ENCODE data around the gene CAPSL.

The CAPSL gene

DNA sequence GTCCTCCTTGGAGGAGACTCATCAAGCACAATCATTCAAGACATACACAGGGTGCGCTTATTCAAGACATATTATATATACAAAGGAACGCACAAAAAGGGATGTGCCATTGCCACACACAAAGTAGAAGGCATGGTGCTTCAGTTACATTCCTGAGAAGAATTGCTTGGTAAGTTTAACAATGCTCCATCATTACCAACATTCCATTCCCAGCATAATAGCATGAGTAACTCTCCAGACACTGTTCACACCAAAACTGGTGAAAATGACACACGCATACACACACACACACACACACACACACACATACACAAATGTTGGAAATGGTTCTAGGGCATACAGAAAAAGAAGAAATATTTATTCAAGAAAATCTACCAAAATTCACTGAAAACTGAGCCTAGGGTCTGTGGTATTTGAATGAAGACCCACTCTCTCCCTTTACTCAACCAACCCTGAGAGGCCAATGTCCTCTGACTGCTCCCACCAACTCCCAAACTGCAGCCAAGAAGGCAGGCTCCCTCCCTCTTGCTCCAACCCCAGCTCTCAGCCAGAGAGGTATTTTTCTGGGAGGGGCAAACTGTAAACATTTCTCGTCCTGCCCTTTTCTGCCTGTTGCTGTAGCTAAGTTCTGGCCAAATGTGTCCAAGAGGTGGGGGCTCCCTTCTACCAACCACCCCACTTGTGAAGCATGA lies 32.9 kb upstream of the CAPSL start:
- TF ChIP-seq NFIC (IDR thresholded peaks at IDR 0.05) (no peak), RAD21 (IDR thresholded peaks at IDR 0.05; ENCODE audit: low read depth) (no peak)

DNA sequence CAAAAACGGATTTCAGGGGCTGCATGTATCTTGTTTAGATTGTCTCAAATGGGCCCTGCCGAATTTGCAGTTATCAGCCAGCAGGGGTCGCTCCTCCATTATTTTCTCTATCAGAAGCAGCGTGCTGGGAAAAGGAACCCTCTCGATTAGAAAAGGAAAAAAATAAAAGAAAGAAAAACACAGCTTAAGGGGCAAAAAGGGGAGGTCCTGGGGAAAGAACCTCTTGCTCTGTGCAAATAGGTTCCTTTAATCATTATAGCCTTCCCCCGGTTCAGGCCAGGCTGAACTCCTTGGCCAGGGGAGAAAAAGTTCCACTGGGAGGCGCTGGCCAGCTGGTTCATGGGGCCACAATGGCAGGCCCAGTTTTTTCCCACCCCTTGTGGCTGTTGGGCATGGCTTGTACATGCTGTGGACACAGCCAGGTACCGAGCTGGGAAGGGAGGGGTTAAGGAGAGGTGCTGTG lies 25.0 kb upstream of the CAPSL start:
- TF ChIP-seq RAD21 (IDR thresholded peaks at IDR 0.05; ENCODE audit: low read depth): peak; percentile 48; the same call in 1 of the 2 replicates
- TF ChIP-seq EP300 (IDR thresholded peaks at IDR 0.05; ENCODE audit: borderline replicate concordance): no peak
- no peak for TF ChIP-seq MAX (IDR thresholded peaks at IDR 0.05)
- TF ChIP-seq REST (IDR thresholded peaks at IDR 0.05; ENCODE audit: low read depth): no peak
- TF ChIP-seq CREB1 (IDR thresholded peaks at IDR 0.05; ENCODE audit: low read depth): no peak
- TF ChIP-seq YY1 (IDR thresholded peaks at IDR 0.05; ENCODE audit: low read depth): no peak

DNA sequence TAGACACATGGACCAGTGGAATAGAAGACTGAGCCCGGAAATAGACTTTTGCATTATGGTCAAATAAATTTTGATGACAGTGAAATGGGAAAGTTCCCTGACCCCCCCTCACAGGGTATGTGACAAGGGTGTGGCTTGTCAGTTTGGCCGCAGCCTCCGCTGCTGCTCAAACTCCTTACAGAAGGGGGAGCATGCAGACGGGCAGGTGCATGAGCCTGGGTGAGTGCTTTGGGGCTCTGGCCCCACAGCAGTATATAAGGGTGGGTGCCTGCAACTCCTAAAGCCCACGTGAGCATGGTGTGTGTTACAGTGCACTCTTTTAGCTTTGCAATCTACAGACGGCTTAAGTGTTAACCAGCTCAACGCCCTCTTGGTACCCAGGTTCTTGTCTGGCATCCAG lies 21.9 kb upstream of the CAPSL start:
- TF ChIP-seq CEBPB (IDR thresholded peaks at IDR 0.05): no peak
- TF ChIP-seq FOXM1 (IDR thresholded peaks at IDR 0.05; ENCODE audit: borderline replicate concordance, low read depth): no peak
- TF ChIP-seq NFIC (IDR thresholded peaks at IDR 0.05): no peak

GRCh38 chr5:35956429-35956828 lies 18.0 kb upstream of the CAPSL start:
- TF ChIP-seq RAD21 (IDR thresholded peaks at IDR 0.05; ENCODE audit: low read depth) (no peak), YY1 (IDR thresholded peaks at IDR 0.05; ENCODE audit: low read depth) (no peak), TCF12 (IDR thresholded peaks at IDR 0.05; ENCODE audit: low read depth) (no peak), EP300 (IDR thresholded peaks at IDR 0.05; ENCODE audit: borderline replicate concordance) (no peak), MAX (IDR thresholded peaks at IDR 0.05) (no peak), ZBTB7A (IDR thresholded peaks at IDR 0.05; ENCODE audit: low read depth) (no peak), CREB1 (IDR thresholded peaks at IDR 0.05; ENCODE audit: low read depth) (no peak), NFIC (IDR thresholded peaks at IDR 0.05) (no peak), TEAD4 (IDR thresholded peaks at IDR 0.05) (no peak), FOXM1 (IDR thresholded peaks at IDR 0.05; ENCODE audit: borderline replicate concordance, low read depth) (no peak)

DNA sequence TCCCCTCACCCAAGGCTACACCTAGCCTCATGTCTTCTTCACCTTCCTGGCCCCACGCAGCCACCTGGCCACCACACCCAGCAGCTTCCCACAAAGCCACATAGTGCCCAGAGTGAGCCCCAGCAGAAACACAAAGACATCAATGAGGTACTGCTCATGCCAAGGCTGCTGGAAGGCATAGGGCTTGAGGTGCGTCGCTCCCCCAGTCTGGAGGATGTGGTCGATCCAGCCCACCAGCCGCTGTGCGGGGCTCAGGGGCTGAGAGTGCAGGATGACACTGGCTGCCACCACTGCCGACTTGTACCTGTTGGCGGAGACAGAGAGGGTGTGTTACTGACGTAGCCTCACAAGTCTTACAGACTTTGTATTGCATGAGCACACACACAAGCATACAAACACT lies 15.8 kb upstream of the CAPSL start:
- no peak for TF ChIP-seq NFIC (IDR thresholded peaks at IDR 0.05)
- TF ChIP-seq TEAD4 (IDR thresholded peaks at IDR 0.05): no peak
- no peak for TF ChIP-seq FOXM1 (IDR thresholded peaks at IDR 0.05; ENCODE audit: borderline replicate concordance, low read depth)
- TF ChIP-seq TCF12 (IDR thresholded peaks at IDR 0.05; ENCODE audit: low read depth): no peak
- no peak for TF ChIP-seq EP300 (IDR thresholded peaks at IDR 0.05; ENCODE audit: borderline replicate concordance)
- TF ChIP-seq TAF1 (IDR thresholded peaks at IDR 0.05; ENCODE audit: low read depth): no peak
- TF ChIP-seq ZBTB7A (IDR thresholded peaks at IDR 0.05; ENCODE audit: low read depth): no peak
- TF ChIP-seq CEBPB (IDR thresholded peaks at IDR 0.05): no peak
- TF ChIP-seq YY1 (IDR thresholded peaks at IDR 0.05; ENCODE audit: low read depth): no peak
- no peak for TF ChIP-seq RAD21 (IDR thresholded peaks at IDR 0.05; ENCODE audit: low read depth)
- no peak for TF ChIP-seq MAX (IDR thresholded peaks at IDR 0.05)
- TF ChIP-seq USF1 (IDR thresholded peaks at IDR 0.05): no peak

DNA sequence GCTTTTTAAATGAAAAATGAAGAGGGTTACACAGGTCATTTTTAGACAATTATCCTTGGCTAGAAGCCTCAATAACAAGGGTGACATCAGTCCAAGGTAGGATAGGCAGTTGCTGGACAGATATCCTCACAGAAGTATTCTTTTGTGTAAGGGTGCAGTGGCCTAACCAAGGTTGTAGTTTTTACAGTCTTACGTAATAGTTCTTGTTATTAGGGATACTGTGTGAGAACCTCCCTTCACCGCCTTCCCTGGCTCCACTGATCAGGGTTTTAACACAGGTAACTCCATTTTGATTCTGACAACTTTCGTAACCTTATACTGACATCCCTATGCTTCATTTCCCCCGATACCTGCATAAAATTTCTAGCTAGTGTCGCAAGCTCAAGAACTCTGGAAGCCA lies 8.7 kb upstream of the CAPSL start:
- TF ChIP-seq TEAD4 (IDR thresholded peaks at IDR 0.05) (no peak), MAX (IDR thresholded peaks at IDR 0.05) (no peak)

- TF ChIP-seq CEBPB (IDR thresholded peaks at IDR 0.05) (no peak), ZBTB7A (IDR thresholded peaks at IDR 0.05; ENCODE audit: low read depth) (no peak), RAD21 (IDR thresholded peaks at IDR 0.05; ENCODE audit: low read depth) (no peak), YY1 (IDR thresholded peaks at IDR 0.05; ENCODE audit: low read depth) (no peak)
These were observed 1.2 kb upstream of the CAPSL start for GRCh38 chr5:35939639-35940038.

- TF ChIP-seq ZBTB7A (IDR thresholded peaks at IDR 0.05; ENCODE audit: low read depth): no peak
- TF ChIP-seq RAD21 (IDR thresholded peaks at IDR 0.05; ENCODE audit: low read depth): peak; percentile 93
- TF ChIP-seq CEBPB (IDR thresholded peaks at IDR 0.05): no peak
These were observed 11.9 kb downstream of the CAPSL start for GRCh38 chr5:35926389-35927051.
